ENCODE data around the gene TMLHE.
"Not testable (repeated sequence)": the region's sequence is repeated elsewhere in the genome, so short reads cannot be mapped to it uniquely, and the experiment has no call there.

- not testable (repeated sequence) for TF ChIP-seq CTCF, EP300, POLR2AphosphoS5 (IDR thresholded peaks at IDR 0.05)
Observed at GRCh38 chrX:155466269-155466938, 146.3 kb downstream of the TMLHE start.

Measured in upper lobe of left lung (tissue), 4 donors.